Fibroblast of the aortic adventitia (primary cell): ENCODE data around the gene CDH15. TPM values are rescaled to one million over a fixed set of nuclear protein-coding genes. Genes with fewer than 3 reads are reported as not detected.
"Not testable (repeated sequence)": the region's sequence is repeated elsewhere in the genome, so short reads cannot be mapped to it uniquely, and the experiment has no call there.

Experiments used
- DNase-seq: peaks from one replicate; pipeline ENCODE4 v3.0.0-alpha.2; 2010; ENCODE audit warnings: low read depth
- H3K4me3 ChIP-seq: 2 replicates; pipeline ENCODE4 v1.5.1; 2011; ENCODE audit warnings: low read depth, mild to moderate bottlenecking, control low read depth, low read length, moderate library complexity
- CTCF ChIP-seq: IDR thresholded peaks from 2 replicates; pipeline ENCODE4 v1.5.1; 2011; ENCODE audit warnings: mild to moderate bottlenecking, low read length, control low read depth, inconsistent platforms; ENCODE audit not compliant: insufficient read depth
- total RNA-seq: library from RNA; depleted of rRNA; stranded (reverse); fragments of >200 nt; gene quantifications from 2 replicates; pipeline ENCODE4 v1.2.3, GENCODE V29; 2012; ENCODE audit warnings: low replicate concordance

Gene CDH15
- total RNA-seq, 1 donor, result 0.09 TPM

- no peak overlapping the region for H3K4me3 ChIP-seq
- no peak for TF ChIP-seq CTCF
- DNase-seq, result no peak
Measured at GRCh38 chr16:89179148-89179484, 7.6 kb downstream of the CDH15 start.

- DNase-seq, result no peak
- TF ChIP-seq CTCF, result no peak
- no peak overlapping the region for H3K4me3 ChIP-seq
Measured at GRCh38 chr16:89179656-89180315, 8.2 kb downstream of the CDH15 start.

GRCh38 chr16:89183463-89183862, 11.9 kb downstream of the CDH15 start:
- no peak overlapping the region for H3K4me3 ChIP-seq
- TF ChIP-seq CTCF, result no peak
- no peak for DNase-seq

GRCh38 chr16:89183975-89184676, 12.6 kb downstream of the CDH15 start:
- H3K4me3 ChIP-seq, result no peak overlapping the region
- no peak for DNase-seq
- TF ChIP-seq CTCF, result no peak

GRCh38 chr16:89184677-89184932, 13.1 kb downstream of the CDH15 start:
- no peak overlapping the region for H3K4me3 ChIP-seq
- DNase-seq, result no peak
- TF ChIP-seq CTCF, result no peak

- H3K4me3 ChIP-seq, result no peak overlapping the region
- no peak for DNase-seq
- no peak for TF ChIP-seq CTCF
Measured at GRCh38 chr16:89184933-89185794, 13.6 kb downstream of the CDH15 start.

GRCh38 chr16:89185887-89186592, 14.5 kb downstream of the CDH15 start:
- not testable (repeated sequence) for H3K4me3 ChIP-seq, DNase-seq

GRCh38 chr16:89186593-89187031, 15.1 kb downstream of the CDH15 start:
- not testable (repeated sequence) for H3K4me3 ChIP-seq

More at GRCh38 chr16:89186593-89187031, 15.1 kb downstream of the CDH15 start:
- DNase-seq, result peak; percentile 23
